ENCODE data around the gene TBKBP1.

GRCh38 chr17:47674499-47674898 is 19.5 kb upstream of the TBKBP1 start:
- TF ChIP-seq CTCF (IDR thresholded peaks at IDR 0.05; ENCODE audit: extremely low read depth in 1 of 2, insufficient read depth in 1 of 2, low read depth in 1 of 2, low read length in 2 of 2) (no peak), POLR2A (IDR thresholded peaks at IDR 0.05; ENCODE audit: low read depth, low read length) (no peak), MAX (IDR thresholded peaks at IDR 0.05; ENCODE audit: insufficient read depth, insufficient read length) (no peak), JUN (IDR thresholded peaks at IDR 0.05; ENCODE audit: borderline replicate concordance, insufficient read depth, insufficient read length, low read depth) (no peak), POLR2AphosphoS5 (IDR thresholded peaks at IDR 0.05; ENCODE audit: insufficient read depth, low read depth, low read length) (no peak)
